HG03280 (cell line): ENCODE results near the gene DACH1.

Source experiments
- ATAC-seq: cut with Tn5 transposase; IDR thresholded peaks from one replicate; pipeline ENCODE4 v1.9.1; 2021; ENCODE audit warnings: mild to moderate bottlenecking, moderate library complexity; ENCODE audit not compliant: unreplicated experiment

Gene DACH1

GRCh38 chr13:71714802-71715375 is 152.1 kb downstream of the DACH1 start:
- no peak for ATAC-seq

- no peak for ATAC-seq
Observed at GRCh38 chr13:71712988-71713653, 153.9 kb downstream of the DACH1 start.

DNA sequence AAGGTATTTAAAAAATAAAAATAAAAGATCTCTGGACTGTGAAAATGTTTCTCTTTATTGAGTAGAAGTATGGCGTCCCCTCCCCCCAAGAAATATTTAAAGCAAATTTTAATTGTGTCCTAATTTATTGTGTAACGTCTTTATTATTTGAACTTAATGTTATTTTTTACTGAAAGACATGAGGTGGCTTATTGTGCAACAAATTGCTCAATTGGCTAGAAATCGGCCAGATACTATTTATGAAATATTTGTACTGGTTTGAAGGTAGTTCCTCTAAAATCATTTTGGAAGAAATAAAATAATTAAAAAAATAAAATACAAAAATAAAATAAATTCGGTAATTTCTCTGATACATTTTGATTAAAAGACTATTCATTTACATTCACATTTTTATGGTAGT is 162.3 kb downstream of the DACH1 start:
- no peak for ATAC-seq

DNA sequence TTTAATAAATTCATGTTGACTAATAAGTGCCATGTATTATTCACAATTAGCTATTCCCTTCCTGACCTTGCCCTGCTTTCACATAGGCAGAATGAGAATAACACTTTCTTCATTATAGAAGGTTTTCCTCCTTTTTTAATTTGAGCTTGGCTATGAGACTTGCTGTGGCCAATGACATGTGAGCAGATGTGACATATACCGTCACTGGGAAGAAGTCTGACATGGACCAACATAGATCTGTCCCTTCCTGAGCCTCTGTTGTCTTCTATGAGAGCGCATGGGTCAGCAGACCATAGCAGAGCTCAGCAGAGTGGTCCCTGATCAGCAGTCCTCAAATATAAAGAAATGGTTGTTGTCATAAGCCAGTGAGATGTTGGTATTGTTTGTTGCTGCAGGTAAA is 163.9 kb downstream of the DACH1 start:
- ATAC-seq: no peak

DNA sequence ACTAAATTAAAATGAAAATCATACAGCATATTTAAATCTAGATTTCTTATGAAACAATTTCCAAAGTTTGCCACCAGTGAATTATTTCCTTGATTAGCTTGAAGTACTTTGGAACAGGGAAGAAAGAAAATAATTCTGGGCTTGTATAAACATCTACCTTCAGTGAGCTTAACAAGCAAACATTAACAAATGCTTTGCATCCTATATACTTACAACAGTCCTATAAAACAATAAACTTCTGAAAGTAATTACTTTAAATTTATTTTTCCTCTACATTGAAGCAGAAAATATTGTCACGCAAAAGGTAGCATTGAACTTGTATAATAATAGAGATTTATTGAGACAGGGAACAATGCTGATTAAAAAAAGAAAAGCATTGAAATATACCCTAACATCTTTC is 164.8 kb downstream of the DACH1 start:
- ATAC-seq: no peak

- no peak for ATAC-seq
Observed at GRCh38 chr13:71701741-71702140, 165.3 kb downstream of the DACH1 start.

DNA sequence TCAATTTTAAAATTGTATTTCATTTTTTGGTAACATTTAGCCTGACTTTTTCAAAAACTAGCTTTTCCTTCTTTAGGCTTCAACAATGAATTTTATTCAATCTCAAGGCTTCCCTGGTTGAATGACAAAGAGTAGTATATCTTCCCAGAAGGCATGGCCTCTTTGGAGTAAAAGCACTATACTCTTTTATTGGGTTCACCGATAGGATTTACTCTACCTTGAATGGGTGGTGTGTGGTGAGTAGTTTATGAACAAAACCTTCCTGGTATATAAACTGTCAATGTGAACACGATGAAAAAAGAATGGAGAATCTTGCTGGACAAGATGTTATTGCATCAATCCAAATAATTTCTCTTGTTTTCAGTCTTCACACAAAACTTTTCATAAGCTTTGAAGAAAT is 167.7 kb downstream of the DACH1 start:
- ATAC-seq: no peak

DNA sequence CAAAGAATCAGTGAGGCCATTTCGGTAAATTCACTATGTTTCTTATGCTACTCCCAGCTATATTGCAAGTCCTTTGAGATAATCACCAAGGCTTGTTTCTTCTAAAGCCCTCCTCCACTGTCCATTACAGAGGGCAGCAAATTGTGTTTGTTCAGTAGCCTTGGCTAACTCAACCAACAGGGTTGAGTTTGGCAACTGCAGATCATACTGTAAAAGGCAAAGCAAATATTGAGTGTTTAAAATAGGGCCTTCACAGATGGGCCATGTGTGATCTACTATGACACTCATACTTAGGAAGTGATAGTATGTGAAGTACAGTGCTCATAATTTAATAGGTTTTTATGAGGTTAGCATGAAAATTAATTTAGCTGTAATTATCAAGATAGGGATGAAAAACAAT is 171.3 kb downstream of the DACH1 start:
- ATAC-seq: no peak

GRCh38 chr13:71685072-71685471 is 181.9 kb downstream of the DACH1 start:
- ATAC-seq: no peak

DNA sequence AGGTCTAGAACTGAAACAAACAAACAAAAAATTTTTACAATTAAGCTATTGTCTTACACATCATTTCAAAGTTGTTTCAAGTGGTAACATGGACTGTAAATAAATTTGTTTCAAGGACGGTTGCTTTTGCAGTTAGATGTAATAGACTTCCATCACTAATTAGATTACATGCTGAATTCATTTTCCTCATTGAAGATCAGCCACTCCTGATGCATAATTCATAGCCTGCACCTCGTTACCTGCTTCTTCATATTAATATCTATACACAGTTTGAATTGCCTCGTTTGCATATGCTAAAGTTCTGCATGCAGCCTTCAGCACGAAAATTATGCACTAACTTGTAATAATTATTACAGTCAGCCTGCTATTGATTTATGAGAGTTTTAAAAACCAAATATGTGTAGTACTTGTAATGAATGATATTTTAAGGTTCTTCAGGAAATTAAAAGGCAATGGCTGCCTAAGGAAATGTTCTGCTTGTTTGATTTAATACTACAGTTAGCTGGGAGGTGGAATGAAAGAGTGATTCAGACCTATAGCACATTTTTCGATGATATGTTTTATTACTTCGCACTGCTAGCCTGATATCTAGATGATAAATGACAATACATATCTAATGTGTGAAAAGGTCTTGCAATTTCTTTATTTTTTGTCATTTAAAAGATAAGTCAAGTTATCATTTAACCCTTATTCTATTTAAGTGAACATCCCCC is 184.9 kb downstream of the DACH1 start:
- no peak for ATAC-seq

GRCh38 chr13:71677124-71677523 is 189.9 kb downstream of the DACH1 start:
- ATAC-seq: no peak

- ATAC-seq: no peak
Observed at GRCh38 chr13:71672512-71672911, 194.5 kb downstream of the DACH1 start.

DNA sequence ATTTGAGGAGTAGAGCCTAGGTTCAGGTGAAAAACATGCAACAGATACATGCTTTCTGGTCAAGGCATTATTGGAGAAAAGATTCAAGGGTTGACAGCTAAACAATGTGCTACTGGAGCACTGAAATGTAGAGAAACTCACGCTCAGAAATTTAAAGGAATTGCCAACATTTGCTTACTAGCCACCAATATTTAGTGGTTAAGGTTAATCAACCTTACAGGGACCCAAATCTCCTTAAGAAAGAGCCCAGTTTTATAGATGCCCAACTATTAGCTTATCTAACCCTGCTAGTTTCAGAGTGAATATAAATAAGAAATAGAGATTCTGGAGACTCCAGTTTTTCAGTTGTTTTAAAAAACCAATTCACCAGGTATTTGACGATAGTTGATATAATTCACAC is 203.6 kb downstream of the DACH1 start:
- ATAC-seq: no peak

GRCh38 chr13:71661921-71662320 is 205.1 kb downstream of the DACH1 start:
- no peak for ATAC-seq

GRCh38 chr13:71659404-71659803 is 207.6 kb downstream of the DACH1 start:
- no peak for ATAC-seq

- ATAC-seq: no peak
Observed at GRCh38 chr13:71645467-71645866, 221.5 kb downstream of the DACH1 start.

DNA sequence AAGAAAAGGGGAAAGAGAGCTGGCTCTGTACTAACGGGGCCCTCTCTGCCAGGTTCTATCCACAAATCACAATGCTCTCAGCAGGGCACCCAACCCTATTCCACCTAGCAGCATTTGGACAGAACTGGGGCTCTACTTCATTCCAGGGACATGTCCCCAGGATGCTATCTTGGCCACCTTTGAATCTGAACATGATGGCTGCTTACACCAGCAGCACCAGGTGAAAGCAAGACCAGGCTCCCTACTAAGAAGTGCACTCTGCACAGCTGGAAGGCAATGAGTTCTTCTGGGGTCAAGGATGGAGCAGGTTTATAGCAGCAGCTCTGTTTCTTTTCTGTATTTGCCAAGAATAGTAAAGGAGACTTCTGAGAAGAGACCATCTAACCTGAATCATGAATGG is 222.4 kb downstream of the DACH1 start:
- ATAC-seq: no peak

- ATAC-seq: no peak
Observed at GRCh38 chr13:71643448-71643860, 223.6 kb downstream of the DACH1 start.

GRCh38 chr13:71638751-71639150 is 228.3 kb downstream of the DACH1 start:
- no peak for ATAC-seq

DNA sequence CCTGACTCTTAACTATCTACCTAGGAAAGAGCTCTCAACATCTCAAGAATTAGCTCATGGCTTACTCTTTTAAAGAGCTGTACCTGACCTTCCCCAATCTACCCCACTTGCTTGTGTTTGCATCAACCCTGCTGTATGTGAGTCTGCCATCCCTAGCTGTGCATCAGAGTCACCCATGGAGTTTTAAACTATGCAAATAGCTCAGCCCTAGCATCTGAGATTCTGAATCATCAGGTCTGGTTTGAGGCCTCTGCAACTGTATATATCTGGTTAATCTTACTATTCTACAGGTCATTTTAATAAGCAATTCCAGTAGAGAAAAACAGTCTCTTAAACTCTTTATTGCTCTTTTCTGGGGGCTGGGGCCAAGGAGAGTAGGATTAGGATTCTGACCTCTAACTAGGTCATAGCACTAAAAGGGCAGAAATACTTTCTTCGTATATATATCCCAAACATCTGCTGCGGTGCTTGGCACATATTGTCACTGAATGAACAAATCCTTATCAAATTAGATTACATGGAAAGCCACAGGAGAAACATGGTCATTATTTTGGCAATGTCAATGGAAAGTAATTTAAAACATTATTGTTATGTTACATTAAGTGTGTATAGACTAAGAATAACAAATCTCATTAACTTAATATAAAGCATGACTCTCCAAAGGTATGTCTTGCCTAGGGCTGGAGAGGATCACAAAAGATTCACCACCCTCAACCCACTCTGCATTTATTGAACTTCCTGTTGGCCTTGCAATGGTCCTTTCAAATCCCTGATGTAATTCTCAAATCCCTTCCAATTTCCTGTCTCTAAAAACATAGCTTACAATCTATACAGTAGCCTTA is 232.2 kb downstream of the DACH1 start:
- ATAC-seq: no peak

DNA sequence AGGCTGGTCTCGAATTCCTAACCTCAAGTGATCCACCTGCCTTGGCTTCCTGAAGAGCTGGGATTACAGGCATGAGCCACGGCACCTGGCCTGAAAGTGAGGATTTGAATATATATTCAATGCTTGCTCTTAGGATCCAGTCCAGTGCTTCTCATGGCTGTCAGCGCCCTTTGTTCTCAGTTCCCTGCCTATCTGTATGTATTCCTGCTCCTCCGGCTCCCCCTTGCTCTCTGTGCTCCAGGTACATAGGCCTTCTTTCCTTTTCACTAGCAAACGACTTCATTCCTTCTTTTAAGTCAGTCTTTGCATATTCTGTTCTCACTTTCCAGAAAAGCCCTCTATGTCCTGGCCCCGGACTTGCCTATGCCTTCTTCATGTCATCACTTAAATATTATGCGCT is 232.8 kb downstream of the DACH1 start:
- ATAC-seq: no peak
